ENCODE results near the gene TRAPPC11.

DNA sequence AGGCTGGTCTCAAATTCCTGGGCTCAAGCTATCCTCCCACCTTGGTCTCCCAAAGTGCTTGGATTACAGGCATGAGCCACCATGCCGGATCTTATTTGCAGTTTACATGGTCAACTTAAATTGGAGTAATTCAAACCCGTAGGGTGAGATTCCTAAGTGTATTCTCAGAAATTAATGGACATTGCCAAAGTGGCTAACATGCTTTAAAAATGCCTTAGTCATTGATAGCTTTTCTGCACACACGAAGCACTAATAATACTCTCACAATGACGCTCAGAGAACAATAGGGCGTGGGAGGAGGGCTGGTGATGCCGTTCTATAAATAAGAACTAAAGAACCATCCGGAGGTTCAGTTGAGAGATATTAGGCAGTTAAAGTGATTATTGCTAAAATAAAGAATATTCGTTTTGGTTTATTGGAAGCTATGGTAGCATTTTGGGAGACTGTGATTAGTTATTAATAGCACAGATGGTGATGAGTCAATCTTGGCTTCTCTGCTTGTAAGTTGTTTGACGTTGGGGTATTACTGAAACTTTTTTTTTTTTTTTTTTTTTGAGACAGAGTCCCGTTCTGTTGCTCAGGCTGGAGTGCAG lies 79.1 kb downstream of the TRAPPC11 start:
- TF ChIP-seq, protein P1, sequence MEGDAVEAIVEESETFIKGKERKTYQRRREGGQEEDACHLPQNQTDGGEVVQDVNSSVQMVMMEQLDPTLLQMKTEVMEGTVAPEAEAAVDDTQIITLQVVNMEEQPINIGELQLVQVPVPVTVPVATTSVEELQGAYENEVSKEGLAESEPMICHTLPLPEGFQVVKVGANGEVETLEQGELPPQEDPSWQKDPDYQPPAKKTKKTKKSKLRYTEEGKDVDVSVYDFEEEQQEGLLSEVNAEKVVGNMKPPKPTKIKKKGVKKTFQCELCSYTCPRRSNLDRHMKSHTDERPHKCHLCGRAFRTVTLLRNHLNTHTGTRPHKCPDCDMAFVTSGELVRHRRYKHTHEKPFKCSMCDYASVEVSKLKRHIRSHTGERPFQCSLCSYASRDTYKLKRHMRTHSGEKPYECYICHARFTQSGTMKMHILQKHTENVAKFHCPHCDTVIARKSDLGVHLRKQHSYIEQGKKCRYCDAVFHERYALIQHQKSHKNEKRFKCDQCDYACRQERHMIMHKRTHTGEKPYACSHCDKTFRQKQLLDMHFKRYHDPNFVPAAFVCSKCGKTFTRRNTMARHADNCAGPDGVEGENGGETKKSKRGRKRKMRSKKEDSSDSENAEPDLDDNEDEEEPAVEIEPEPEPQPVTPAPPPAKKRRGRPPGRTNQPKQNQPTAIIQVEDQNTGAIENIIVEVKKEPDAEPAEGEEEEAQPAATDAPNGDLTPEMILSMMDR (conservative IDR thresholded peaks at IDR 0.05; ENCODE audit: low read depth in 2 of 2): no peak
- TF ChIP-seq EZH2 (IDR thresholded peaks at IDR 0.05; ENCODE audit: low read depth, unreplicated experiment) (no peak), POLR2AphosphoS5 (IDR thresholded peaks at IDR 0.05; ENCODE audit: low read depth) (no peak), JUNB (IDR thresholded peaks at IDR 0.05; ENCODE audit: unreplicated experiment) (no peak), EZH2phosphoT487 (IDR thresholded peaks at IDR 0.05; ENCODE audit: unreplicated experiment) (no peak), CREB1 (CRISPR knock-in tag; IDR thresholded peaks at IDR 0.05; ENCODE audit: low read depth) (no peak)
- TF ChIP-seq, protein P2, sequence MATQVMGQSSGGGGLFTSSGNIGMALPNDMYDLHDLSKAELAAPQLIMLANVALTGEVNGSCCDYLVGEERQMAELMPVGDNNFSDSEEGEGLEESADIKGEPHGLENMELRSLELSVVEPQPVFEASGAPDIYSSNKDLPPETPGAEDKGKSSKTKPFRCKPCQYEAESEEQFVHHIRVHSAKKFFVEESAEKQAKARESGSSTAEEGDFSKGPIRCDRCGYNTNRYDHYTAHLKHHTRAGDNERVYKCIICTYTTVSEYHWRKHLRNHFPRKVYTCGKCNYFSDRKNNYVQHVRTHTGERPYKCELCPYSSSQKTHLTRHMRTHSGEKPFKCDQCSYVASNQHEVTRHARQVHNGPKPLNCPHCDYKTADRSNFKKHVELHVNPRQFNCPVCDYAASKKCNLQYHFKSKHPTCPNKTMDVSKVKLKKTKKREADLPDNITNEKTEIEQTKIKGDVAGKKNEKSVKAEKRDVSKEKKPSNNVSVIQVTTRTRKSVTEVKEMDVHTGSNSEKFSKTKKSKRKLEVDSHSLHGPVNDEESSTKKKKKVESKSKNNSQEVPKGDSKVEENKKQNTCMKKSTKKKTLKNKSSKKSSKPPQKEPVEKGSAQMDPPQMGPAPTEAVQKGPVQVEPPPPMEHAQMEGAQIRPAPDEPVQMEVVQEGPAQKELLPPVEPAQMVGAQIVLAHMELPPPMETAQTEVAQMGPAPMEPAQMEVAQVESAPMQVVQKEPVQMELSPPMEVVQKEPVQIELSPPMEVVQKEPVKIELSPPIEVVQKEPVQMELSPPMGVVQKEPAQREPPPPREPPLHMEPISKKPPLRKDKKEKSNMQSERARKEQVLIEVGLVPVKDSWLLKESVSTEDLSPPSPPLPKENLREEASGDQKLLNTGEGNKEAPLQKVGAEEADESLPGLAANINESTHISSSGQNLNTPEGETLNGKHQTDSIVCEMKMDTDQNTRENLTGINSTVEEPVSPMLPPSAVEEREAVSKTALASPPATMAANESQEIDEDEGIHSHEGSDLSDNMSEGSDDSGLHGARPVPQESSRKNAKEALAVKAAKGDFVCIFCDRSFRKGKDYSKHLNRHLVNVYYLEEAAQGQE (IDR thresholded peaks at IDR 0.05; ENCODE audit: unreplicated experiment): no peak
- TF ChIP-seq, protein P3, sequence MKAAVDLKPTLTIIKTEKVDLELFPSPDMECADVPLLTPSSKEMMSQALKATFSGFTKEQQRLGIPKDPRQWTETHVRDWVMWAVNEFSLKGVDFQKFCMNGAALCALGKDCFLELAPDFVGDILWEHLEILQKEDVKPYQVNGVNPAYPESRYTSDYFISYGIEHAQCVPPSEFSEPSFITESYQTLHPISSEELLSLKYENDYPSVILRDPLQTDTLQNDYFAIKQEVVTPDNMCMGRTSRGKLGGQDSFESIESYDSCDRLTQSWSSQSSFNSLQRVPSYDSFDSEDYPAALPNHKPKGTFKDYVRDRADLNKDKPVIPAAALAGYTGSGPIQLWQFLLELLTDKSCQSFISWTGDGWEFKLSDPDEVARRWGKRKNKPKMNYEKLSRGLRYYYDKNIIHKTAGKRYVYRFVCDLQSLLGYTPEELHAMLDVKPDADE (IDR thresholded peaks at IDR 0.05): no peak

Measured in GM23338 (cell line).